Stimulated activated CD4-positive, alpha-beta T cell treated with anti-CD3 and anti-CD28 coated beads, Interleukin-1b, Interleukin-23, amount 100 ng/mL, for 24 hours (primary cell): Measurements from ENCODE around the gene CCKAR.

Experiments used
- DNase-seq, 4 experiments: peaks; one replicate each; pipeline ENCODE4 v3.0.0-alpha.2; 2020; ENCODE audit warnings: low read depth in 4 of 4, low spot score in 1 of 4

CCKAR gene

DNA sequence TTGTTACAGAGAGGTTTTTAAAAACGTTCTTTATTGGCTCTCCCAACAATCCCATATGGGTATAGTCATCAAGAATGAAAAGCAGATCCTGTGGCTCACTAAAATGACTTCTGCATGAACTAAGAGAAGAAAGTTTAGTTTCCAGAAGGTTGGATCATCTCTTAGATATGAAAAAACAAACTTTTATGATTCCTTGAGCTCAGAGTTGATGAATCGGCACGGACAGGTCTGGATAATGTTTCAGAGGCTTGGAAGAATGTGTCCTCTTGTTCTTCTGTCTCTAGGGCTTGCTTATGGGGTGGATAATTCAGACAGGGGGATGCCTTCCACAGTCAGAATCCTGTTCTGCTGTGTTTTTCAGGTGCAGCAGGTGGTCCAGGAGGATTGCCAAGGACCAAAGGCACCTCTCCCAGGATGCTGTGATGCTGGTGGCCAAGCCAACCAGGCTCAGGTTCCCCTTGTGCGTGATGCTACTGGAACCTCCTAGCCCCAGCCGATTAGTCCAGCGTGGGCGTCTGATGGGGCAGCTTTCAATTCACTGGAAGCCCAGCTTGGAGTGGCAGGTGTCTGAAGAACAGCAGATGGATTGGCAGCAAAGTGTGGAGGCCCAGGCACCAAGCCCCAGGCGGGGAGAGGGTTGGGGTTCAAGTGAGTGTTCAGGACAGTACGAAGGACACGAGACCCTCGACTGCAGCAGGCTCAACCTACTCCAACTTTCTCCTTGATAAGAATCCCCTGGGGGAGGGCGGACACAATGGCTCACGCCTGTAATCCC is 30.3 kb downstream of the CCKAR start:
- DNase-seq, result no peak

DNA sequence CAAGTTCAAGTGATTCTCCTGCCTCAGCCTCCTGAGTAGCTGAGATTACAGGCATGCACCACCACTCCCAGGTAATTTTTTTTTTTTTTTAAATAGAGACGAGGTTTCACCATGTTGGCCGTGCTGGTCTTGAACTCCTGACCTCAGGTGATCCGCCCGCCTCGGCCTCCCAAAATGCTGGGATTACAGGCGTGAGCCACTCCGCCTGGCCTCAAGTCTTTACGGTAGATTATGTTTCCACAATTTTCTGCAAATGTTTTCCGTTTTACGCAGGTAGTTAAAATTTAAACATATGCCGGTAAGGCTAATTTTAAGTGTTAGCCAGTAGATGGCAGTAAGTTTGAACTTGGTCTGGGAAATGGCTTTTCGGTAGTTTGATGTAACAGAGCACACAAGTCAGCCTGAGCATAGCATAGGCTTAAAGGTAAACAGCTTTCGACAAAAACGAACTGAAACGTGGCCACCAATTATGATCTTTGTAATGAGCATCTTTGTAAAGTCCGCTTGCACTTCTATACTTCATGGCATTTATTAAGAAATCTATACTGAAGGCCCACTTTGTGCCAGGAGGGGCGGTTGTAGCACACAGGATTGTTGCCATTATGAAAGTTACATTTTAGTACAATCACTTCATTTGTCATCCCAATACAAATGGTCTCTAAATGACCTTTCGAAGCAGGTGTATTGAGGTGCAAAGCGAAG is 31.1 kb downstream of the CCKAR start:
- no peak for DNase-seq

- DNase-seq, result no peak
Measured at GRCh38 chr4:26458157-26458561, 32.1 kb downstream of the CCKAR start.

DNA sequence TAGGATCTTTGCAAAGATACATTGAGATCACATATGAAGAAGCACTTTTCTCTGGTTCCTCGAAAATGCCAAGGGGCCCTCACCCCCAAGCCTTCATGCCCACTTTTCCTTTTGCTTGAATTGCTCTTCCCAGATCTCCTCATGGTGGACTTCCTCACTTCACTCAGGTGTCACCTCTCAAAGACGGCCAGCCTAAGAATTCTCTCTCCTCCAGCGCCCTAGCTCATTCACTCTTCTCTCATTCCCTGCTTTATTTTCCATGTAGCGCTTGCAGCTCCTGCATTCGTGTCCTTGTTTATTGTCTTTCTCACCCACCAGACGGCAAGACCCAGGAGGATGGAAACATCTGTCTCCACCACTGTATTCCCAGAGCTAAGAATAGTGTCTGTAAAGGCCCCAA is 32.9 kb downstream of the CCKAR start:
- no peak for DNase-seq

DNA sequence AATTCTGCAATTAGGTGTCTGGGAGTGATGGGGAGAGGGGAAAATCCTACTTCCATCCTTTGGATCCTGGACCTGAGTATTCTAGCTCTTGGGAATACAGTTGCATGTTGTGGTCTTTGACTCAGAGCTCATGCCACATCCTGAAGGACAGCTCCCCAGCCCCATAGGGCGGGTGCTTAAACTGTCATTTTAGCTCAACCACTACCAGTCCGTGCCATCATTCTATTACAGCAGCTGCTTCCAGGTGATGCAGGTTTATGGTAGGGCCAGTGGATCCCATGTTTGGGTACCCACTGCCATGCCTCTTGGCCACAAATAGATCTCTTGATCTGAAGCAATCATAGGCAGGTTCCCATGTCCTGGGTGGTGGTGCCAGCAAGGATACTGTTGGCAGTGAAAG is 34.7 kb downstream of the CCKAR start:
- no peak for DNase-seq

GRCh38 chr4:26454961-26455360 is 35.3 kb downstream of the CCKAR start:
- no peak for DNase-seq

GRCh38 chr4:26452565-26453531 is 37.4 kb downstream of the CCKAR start:
- DNase-seq, result no peak

- DNase-seq, result no peak
Measured at GRCh38 chr4:26451597-26451996, 38.7 kb downstream of the CCKAR start.

GRCh38 chr4:26450418-26450817 is 39.9 kb downstream of the CCKAR start:
- DNase-seq, result no peak

DNA sequence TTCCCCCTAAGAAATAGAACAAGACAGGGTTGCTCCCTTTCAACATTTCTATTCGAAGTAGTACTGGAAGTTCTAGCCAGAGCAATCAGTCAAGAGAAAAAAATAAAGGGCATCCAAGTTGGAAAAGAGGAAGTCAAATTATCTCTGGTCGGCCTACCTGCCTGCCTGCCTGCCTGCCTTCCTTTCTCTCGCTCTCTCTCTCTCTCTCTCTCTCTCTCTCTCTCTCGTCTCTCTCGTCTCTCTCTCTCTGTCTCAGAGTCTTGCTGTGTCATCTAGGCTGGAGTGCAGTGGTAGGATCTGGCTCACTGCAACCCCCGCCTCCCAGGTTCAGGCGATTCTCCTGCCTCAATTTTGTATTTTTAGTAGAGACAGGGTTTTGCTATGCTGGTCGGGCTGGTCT is 42.9 kb downstream of the CCKAR start:
- DNase-seq, result no peak

DNA sequence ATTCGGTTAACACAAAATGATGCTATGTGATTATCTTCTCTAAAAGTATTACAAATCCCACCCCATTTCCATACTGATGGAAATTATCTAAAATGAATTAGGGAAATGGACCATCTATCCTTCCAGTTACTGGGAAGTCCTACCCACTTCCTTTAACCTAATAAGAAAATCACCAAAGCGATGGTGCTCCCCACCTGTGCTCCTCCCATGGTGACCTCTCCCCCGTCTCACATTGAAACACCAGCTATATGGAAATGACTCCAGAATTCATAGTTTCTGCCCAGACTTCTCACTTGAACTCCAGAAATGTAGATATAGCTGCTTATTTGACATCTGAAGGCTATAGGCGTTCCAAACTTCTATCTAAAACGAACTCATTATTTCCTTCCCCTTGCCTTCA is 48.5 kb downstream of the CCKAR start:
- DNase-seq, result no peak

DNA sequence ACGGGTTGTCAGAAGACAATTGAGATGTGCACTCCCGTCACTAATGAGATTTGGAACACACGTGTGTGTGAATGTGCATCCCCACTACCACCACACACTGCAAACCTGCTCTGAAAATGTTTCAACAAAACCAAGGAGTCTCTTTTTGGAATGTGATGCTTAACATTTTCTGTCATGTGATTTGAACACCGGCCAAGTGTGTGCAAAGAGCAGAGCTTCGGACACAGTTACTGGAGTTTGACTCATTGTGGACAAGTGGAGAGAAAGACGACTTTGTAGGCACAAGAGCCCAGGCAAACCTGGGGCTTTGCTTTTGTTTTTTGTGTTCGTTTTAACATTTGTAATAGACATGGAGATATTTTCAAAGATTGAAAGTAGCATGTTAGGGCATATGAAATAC is 49.2 kb downstream of the CCKAR start:
- no peak for DNase-seq

GRCh38 chr4:26434030-26434639 is 56.1 kb downstream of the CCKAR start:
- DNase-seq, result no peak

- no peak for DNase-seq
Measured at GRCh38 chr4:26433556-26433955, 56.7 kb downstream of the CCKAR start.

- DNase-seq, result no peak
Measured at GRCh38 chr4:26432419-26432818, 57.9 kb downstream of the CCKAR start.

DNA sequence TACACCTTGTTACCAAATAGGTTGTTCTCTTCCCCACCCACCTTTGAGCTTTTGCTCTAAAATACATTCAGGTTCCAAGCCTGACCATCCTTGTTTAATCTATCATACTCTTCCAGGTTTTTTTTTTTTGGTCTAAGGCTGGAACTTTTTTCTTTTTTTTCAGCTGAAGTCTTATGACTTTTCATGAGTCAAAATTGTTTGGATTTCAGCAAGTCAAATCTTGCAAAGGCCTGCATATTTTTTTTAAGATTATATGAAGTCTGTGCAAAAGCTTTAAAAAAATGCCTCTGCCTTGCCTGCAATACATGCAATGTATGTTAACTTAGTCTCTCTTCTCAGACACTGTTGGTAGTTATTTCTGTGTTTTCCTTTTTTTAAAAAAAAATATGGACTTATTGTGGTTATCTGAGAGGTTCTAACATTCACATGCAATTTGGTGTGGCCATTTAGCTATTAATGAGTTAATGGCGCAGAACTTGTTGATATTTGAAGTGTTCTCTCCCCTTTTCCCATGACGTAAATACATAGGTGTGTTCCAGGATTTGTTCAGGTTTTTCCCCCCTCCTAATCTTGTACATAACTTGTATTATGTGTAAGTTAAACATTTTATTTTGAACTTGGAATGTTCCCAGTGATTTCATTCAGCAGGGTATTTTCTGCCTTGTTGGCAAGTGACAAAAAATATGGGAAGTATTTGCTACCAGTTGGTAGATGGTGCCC is 58.7 kb downstream of the CCKAR start:
- DNase-seq, result no peak
